Testis (tissue), 3 donors: ENCODE measurements around the gene TCF4. TPM values are rescaled to one million over a fixed set of nuclear protein-coding genes. Genes with fewer than 3 reads are reported as not detected.

Experiments used
- DNase-seq: peaks from one replicate; pipeline ENCODE4 v3.0.0-alpha.2; 2019
- H3K27ac ChIP-seq, 2 donors: fragments of 200-600 bp; sonication (generic); one replicate each; pipeline ENCODE4 v1.5.1; 2019
- H3K27me3 ChIP-seq: fragments of 200-600 bp; sonication (generic); one replicate; pipeline ENCODE4 v1.5.1; 2019
- H3K36me3 ChIP-seq: fragments of 200-600 bp; sonication (generic); one replicate; pipeline ENCODE4 v1.5.1; 2017; ENCODE audit warnings: low read depth; ENCODE audit errors: missing control alignments
- H3K4me1 ChIP-seq: fragments of 200-600 bp; sonication (generic); one replicate; pipeline ENCODE4 v1.5.1; 2019
- H3K4me3 ChIP-seq, 2 donors: fragments of 200-600 bp; sonication (generic); one replicate each; pipeline ENCODE4 v1.5.1; 2017 to 2019
- H3K9me3 ChIP-seq: fragments of 200-600 bp; sonication (generic); one replicate; pipeline ENCODE4 v1.5.1; 2017
- POLR2A ChIP-seq: fragments of 450-650 bp; IDR thresholded peaks from one replicate; pipeline ENCODE4 v1.6.1; 2017; ENCODE audit warnings: antibody characterized with exemption, mild to moderate bottlenecking, moderate library complexity
- WGBS, 2 donors: methylation state at CpG; one replicate each; pipeline ENCODE4 v1.1.5; 2018; 5-methylcytosine and 5-hydroxymethylcytosine counted together
- intact Hi-C: fragments of 100-400 bp; cut with DNase I; formaldehyde crosslinking; loops from one replicate; pipeline ENCODE4 v1.15.1; 2023; ENCODE audit warnings: low total_unique reads
- polyA plus RNA-seq: library from polyadenylated mRNA; stranded (reverse); fragments of 350-450 nt; fragmentation: Illumina TruSeq; extraction: RNeasy Lipid Tissue Mini Kit (QIAGEN cat#74804); gene quantifications from one replicate; pipeline ENCODE4 v1.2.3, GENCODE V29; 2014; ENCODE audit warnings: low read depth, low replicate concordance; ENCODE audit not compliant: insufficient read depth
- total RNA-seq, 2 donors: library from RNA; depleted of rRNA; stranded (reverse); fragments of >200 nt; gene quantifications; one replicate each; pipeline ENCODE4 v1.2.3, GENCODE V29; 2016
- TF ChIP-seq, protein P1 (sequence below), 3 experiments: fragments of 450-650 bp in 2 of 3; fragments of 200-600 bp in 1 of 3; sonication (generic) in 1 of 3; IDR thresholded peaks; one replicate each; pipeline ENCODE4 v1.5.1; 2016 to 2019; ENCODE audit warnings: antibody characterized with exemption in 3 of 3, mild to moderate bottlenecking in 2 of 3, moderate library complexity in 1 of 3

TCF4 gene
- total and polyA plus RNA-seq, 3 donors from 2014 or later, result 50.8 to 122 (median 110) TPM

GRCh38 chr18:55633032-55633431 is 45.0 kb upstream of the TCF4 start:
- 60 to 65% methylated on average over 2 of the region's 2 CpGs for WGBS, 2 donors
- Histone ChIP-seq H3K27ac (no peak overlapping the region), H3K9me3 (no peaks in the 10 kb centered on the region), H3K36me3 (no peaks in the 10 kb centered on the region), H3K4me1 (no peaks in the 10 kb centered on the region), H3K4me3 (no peak overlapping the region), H3K27me3 (no peaks in the 10 kb centered on the region)
- TF ChIP-seq, protein P1, sequence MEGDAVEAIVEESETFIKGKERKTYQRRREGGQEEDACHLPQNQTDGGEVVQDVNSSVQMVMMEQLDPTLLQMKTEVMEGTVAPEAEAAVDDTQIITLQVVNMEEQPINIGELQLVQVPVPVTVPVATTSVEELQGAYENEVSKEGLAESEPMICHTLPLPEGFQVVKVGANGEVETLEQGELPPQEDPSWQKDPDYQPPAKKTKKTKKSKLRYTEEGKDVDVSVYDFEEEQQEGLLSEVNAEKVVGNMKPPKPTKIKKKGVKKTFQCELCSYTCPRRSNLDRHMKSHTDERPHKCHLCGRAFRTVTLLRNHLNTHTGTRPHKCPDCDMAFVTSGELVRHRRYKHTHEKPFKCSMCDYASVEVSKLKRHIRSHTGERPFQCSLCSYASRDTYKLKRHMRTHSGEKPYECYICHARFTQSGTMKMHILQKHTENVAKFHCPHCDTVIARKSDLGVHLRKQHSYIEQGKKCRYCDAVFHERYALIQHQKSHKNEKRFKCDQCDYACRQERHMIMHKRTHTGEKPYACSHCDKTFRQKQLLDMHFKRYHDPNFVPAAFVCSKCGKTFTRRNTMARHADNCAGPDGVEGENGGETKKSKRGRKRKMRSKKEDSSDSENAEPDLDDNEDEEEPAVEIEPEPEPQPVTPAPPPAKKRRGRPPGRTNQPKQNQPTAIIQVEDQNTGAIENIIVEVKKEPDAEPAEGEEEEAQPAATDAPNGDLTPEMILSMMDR (IDR thresholded peaks at IDR 0.05), result no peak
- TF ChIP-seq POLR2A, result no peak
- intact Hi-C loops, result no loop called here
- DNase-seq, result no peak

DNA sequence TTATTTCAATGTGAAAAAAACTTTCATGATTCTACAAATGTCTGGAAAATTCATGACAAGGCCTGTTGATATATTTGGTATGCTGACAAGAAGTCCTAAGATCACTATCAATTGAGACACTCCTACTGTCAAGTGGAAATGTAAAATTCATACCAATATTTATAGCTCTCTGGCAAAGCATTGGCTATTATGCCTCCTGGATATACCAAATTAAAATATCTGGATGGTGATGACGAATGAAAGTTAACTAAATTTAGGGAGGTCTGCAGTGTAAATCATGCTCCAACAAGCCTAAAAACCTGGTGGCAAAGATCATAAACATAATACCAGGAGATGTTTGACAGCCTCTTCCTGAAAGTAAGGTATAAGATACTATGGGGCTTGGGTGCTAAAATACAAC is 41.1 kb upstream of the TCF4 start:
- TF ChIP-seq POLR2A, result no peak
- TF ChIP-seq, protein P1 (IDR thresholded peaks at IDR 0.05), result no peak
- no peak for DNase-seq
- no peaks in the 10 kb centered on the region for H3K4me1 ChIP-seq
- no peaks in the 10 kb centered on the region for H3K9me3 ChIP-seq
- no peaks in the 10 kb centered on the region for H3K36me3 ChIP-seq
- no peaks in the 10 kb centered on the region for H3K27me3 ChIP-seq
- no peak overlapping the region for H3K27ac ChIP-seq
- H3K4me3 ChIP-seq, result no peak overlapping the region
- intact Hi-C loops, result no loop called here
- 87 to 89% methylated on average over 1 of the region's 1 CpG for WGBS, 2 donors

- no peak for TF ChIP-seq POLR2A
- TF ChIP-seq, protein P1 (IDR thresholded peaks at IDR 0.05), result no peak
- Histone ChIP-seq H3K27ac (no peak overlapping the region), H3K36me3 (no peaks in the 10 kb centered on the region), H3K27me3 (no peaks in the 10 kb centered on the region), H3K4me1 (no peaks in the 10 kb centered on the region), H3K4me3 (no peak overlapping the region), H3K9me3 (no peaks in the 10 kb centered on the region)
- intact Hi-C loops, result no loop called here
- no peak for DNase-seq
- 82 to 100% methylated on average over 1 of the region's 1 CpG for WGBS, 2 donors
Measured at GRCh38 chr18:55627007-55627406, 39.0 kb upstream of the TCF4 start.

DNA sequence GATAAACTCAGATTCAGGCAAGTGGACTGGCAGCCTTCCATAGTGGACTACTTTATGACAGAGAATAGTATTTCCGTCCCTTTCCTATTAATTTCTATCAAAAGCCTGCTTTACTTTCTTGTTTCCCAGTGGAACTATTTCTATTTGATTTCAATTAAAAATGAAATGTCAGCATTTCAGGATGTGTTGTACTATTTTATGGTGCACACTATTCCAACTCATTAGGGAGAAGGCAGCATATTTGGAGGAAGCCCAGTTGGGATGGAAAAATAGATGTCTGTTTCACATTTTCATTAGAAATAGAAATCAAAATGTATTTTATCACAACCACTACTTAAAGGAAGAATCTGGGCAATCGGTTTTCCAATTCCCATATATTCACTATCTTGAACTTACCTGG is 37.9 kb upstream of the TCF4 start:
- no peak for DNase-seq
- 57 to 61% methylated on average over 2 of the region's 2 CpGs for WGBS, 2 donors
- Histone ChIP-seq H3K36me3 (no peaks in the 10 kb centered on the region), H3K4me1 (no peaks in the 10 kb centered on the region), H3K27ac (no peak overlapping the region), H3K4me3 (no peak overlapping the region), H3K27me3 (no peaks in the 10 kb centered on the region), H3K9me3 (no peaks in the 10 kb centered on the region)
- intact Hi-C loops, result no loop called here
- TF ChIP-seq POLR2A, result no peak
- TF ChIP-seq, protein P1 (IDR thresholded peaks at IDR 0.05), result no peak

DNA sequence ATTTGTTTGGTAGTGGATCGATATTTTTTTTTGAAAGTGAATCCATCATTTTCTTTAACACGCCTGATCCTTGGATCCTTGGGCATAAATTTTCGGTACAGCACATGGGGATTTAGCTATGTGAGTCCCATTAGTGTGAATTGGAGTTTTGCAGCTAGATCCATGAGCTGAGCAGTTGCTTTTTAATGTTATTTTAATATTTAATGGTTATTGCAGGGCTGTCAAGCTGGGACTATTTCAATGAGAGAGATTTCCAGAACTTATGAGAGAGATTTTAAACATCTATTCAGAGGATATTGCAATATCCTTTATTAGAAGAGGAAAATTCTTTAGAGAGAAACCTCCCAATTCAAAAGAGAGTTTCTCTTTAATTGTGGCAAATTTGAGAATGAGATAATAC is 35.6 kb upstream of the TCF4 start:
- no peaks in the 10 kb centered on the region for H3K36me3 ChIP-seq
- 95 to 98% methylated on average over 3 of the region's 3 CpGs for WGBS, 2 donors
- intact Hi-C loops, result no loop called here
- no peak for TF ChIP-seq POLR2A
- TF ChIP-seq, protein P1 (IDR thresholded peaks at IDR 0.05), result no peak
- H3K27ac ChIP-seq, result no peak overlapping the region
- H3K4me3 ChIP-seq, result no peak overlapping the region
- no peaks in the 10 kb centered on the region for H3K4me1 ChIP-seq
- no peaks in the 10 kb centered on the region for H3K9me3 ChIP-seq
- no peaks in the 10 kb centered on the region for H3K27me3 ChIP-seq
- DNase-seq, result no peak
